ENCODE data around the gene FEZ2. TPM values are rescaled to one million over a fixed set of nuclear protein-coding genes. Genes with fewer than 3 reads are reported as not detected.

FEZ2 gene
- total RNA-seq, 1 donor from 2014 or later, result 70.7 TPM

DNA sequence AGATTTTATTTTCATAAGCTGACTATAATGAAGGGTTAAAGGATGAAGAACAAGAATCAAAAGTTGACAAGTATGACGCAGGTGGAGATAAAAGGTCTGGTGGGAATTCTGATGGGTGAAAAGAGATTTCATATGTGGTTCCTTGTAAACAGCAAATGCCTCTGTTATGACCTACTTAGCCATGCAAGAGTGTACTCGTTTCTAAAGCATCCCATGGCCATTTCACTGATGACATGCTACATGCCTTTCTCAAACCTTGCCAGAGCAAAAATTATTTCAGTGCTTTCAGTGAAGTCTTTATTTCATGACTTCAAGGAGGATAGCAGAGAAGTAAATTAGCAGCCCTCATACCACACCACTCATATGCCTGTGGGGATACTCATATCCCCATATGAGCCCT lies 71.7 kb downstream of the FEZ2 start:
- no peaks in the 10 kb centered on the region for H3K27me3 ChIP-seq
- no peak for DNase-seq (ENCODE audit: low spot score)
- H3K79me2 ChIP-seq (ENCODE audit: low read depth), result no peaks in the 10 kb centered on the region
- no peaks in the 10 kb centered on the region for H3K9me3 ChIP-seq (ENCODE audit: low read depth)
- H3K4me2 ChIP-seq, result no peak overlapping the region
- H3K36me3 Mint-ChIP-seq, result peaks cover 36% of the 10 kb centered on the region
- no peak overlapping the region for H3K4me3 Mint-ChIP-seq
- H2AFZ ChIP-seq (replicated peaks), result no peak overlapping the region
- no peaks in the 10 kb centered on the region for H3K36me3 ChIP-seq
- TF ChIP-seq EZH2phosphoT487 (IDR thresholded peaks at IDR 0.05) (no peak), EZH2 (IDR thresholded peaks at IDR 0.05) (no peak)
- TF ChIP-seq, protein P1, sequence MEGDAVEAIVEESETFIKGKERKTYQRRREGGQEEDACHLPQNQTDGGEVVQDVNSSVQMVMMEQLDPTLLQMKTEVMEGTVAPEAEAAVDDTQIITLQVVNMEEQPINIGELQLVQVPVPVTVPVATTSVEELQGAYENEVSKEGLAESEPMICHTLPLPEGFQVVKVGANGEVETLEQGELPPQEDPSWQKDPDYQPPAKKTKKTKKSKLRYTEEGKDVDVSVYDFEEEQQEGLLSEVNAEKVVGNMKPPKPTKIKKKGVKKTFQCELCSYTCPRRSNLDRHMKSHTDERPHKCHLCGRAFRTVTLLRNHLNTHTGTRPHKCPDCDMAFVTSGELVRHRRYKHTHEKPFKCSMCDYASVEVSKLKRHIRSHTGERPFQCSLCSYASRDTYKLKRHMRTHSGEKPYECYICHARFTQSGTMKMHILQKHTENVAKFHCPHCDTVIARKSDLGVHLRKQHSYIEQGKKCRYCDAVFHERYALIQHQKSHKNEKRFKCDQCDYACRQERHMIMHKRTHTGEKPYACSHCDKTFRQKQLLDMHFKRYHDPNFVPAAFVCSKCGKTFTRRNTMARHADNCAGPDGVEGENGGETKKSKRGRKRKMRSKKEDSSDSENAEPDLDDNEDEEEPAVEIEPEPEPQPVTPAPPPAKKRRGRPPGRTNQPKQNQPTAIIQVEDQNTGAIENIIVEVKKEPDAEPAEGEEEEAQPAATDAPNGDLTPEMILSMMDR (IDR thresholded peaks at IDR 0.05), result no peak
- no peaks in the 10 kb centered on the region for H3K27me3 Mint-ChIP-seq (ENCODE audit: insufficient read depth, low read depth)
- H3K27ac ChIP-seq, result no peak overlapping the region
- H3F3A ChIP-seq (ENCODE audit: low read depth), result no peaks in the 10 kb centered on the region
- no peak overlapping the region for H3K9ac ChIP-seq
- H3K4me1 ChIP-seq, result peaks cover 13% of the 10 kb centered on the region
- no peak overlapping the region for H3K27ac Mint-ChIP-seq
- no peaks in the 10 kb centered on the region for H3K9me3 Mint-ChIP-seq
- no peak overlapping the region for H3K4me3 ChIP-seq
- peaks cover 13% of the 10 kb centered on the region for H3K4me1 Mint-ChIP-seq
- H4K20me1 ChIP-seq (ENCODE audit: low read depth), result no peaks in the 10 kb centered on the region

DNA sequence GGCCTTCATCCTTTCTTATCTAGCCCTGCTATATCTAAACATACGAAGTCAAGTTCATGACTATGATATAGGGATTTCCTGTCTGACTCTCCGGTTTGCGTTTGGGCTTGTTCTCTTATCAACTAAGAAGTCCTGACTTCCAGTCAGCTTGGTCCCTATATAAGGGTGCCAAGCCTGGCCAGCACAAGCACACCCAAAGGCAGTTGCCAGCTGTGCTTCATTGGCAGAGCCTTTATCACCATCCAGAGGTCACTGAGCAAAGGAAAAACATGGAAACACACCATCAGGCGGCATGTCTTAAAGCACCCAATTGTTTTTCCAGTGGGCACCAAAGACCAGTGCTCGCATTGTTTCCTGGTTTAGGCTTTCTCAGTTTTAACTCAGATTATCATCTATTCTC lies 72.7 kb downstream of the FEZ2 start:
- Mint-ChIP-seq H3K9me3 (no peaks in the 10 kb centered on the region), H3K36me3 (peaks cover 33% of the 10 kb centered on the region), H3K4me1 (peaks cover 10% of the 10 kb centered on the region), H3K27ac (no peak overlapping the region), H3K4me3 (no peak overlapping the region), H3K27me3 (ENCODE audit: insufficient read depth, low read depth) (no peaks in the 10 kb centered on the region)
- Histone ChIP-seq H3F3A (ENCODE audit: low read depth) (no peaks in the 10 kb centered on the region), H3K9ac (no peak overlapping the region), H4K20me1 (ENCODE audit: low read depth) (no peaks in the 10 kb centered on the region), H3K4me3 (no peak overlapping the region), H2AFZ (replicated peaks) (no peak overlapping the region), H3K27me3 (no peaks in the 10 kb centered on the region), H3K4me1 (peaks cover 4% of the 10 kb centered on the region), H3K36me3 (no peaks in the 10 kb centered on the region), H3K4me2 (no peak overlapping the region), H3K9me3 (ENCODE audit: low read depth) (no peaks in the 10 kb centered on the region), H3K79me2 (ENCODE audit: low read depth) (no peaks in the 10 kb centered on the region), H3K27ac (no peak overlapping the region)
- DNase-seq (ENCODE audit: low spot score), result no peak
- TF ChIP-seq EZH2 (IDR thresholded peaks at IDR 0.05) (no peak), EZH2phosphoT487 (IDR thresholded peaks at IDR 0.05) (no peak)
- TF ChIP-seq, protein P1 (IDR thresholded peaks at IDR 0.05), result no peak

DNA sequence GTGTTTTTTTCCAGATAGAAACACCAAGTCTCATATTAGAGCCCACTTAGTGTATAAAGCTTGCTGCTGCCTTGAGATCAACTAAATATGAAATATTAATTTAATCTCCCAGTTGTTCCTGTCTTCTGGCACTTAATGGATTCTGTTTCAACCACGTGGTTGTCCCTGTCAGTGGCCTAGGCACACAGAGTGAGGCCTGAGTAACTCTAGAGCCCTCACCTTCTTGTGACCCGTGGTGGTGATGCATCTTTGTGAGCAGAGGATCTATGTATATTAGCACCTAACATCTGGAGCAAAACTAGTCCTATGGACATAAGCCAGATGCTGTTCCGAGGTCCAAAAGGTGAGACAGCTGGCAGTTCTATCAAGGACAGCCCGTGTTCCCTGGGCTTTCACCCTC lies 74.8 kb downstream of the FEZ2 start:
- Mint-ChIP-seq H3K9me3 (no peaks in the 10 kb centered on the region), H3K27ac (no peak overlapping the region), H3K36me3 (peaks cover 39% of the 10 kb centered on the region), H3K27me3 (ENCODE audit: insufficient read depth, low read depth) (no peaks in the 10 kb centered on the region), H3K4me1 (no peaks in the 10 kb centered on the region), H3K4me3 (no peak overlapping the region)
- H3K9me3 ChIP-seq (ENCODE audit: low read depth), result no peaks in the 10 kb centered on the region
- H3K79me2 ChIP-seq (ENCODE audit: low read depth), result no peaks in the 10 kb centered on the region
- no peak for TF ChIP-seq EZH2phosphoT487 (IDR thresholded peaks at IDR 0.05)
- TF ChIP-seq EZH2 (IDR thresholded peaks at IDR 0.05), result no peak
- TF ChIP-seq, protein P1 (IDR thresholded peaks at IDR 0.05), result no peak
- no peaks in the 10 kb centered on the region for H3F3A ChIP-seq (ENCODE audit: low read depth)
- no peaks in the 10 kb centered on the region for H4K20me1 ChIP-seq (ENCODE audit: low read depth)
- no peaks in the 10 kb centered on the region for H3K27me3 ChIP-seq
- no peak overlapping the region for H3K4me3 ChIP-seq
- no peak overlapping the region for H2AFZ ChIP-seq (replicated peaks)
- H3K9ac ChIP-seq, result no peak overlapping the region
- no peaks in the 10 kb centered on the region for H3K36me3 ChIP-seq
- H3K27ac ChIP-seq, result no peak overlapping the region
- H3K4me2 ChIP-seq, result no peak overlapping the region
- no peaks in the 10 kb centered on the region for H3K4me1 ChIP-seq
- no peak for DNase-seq (ENCODE audit: low spot score)

Data from neural progenitor cell (in vitro differentiated cells).